ENCODE measurements around the gene PRR33.

DNA sequence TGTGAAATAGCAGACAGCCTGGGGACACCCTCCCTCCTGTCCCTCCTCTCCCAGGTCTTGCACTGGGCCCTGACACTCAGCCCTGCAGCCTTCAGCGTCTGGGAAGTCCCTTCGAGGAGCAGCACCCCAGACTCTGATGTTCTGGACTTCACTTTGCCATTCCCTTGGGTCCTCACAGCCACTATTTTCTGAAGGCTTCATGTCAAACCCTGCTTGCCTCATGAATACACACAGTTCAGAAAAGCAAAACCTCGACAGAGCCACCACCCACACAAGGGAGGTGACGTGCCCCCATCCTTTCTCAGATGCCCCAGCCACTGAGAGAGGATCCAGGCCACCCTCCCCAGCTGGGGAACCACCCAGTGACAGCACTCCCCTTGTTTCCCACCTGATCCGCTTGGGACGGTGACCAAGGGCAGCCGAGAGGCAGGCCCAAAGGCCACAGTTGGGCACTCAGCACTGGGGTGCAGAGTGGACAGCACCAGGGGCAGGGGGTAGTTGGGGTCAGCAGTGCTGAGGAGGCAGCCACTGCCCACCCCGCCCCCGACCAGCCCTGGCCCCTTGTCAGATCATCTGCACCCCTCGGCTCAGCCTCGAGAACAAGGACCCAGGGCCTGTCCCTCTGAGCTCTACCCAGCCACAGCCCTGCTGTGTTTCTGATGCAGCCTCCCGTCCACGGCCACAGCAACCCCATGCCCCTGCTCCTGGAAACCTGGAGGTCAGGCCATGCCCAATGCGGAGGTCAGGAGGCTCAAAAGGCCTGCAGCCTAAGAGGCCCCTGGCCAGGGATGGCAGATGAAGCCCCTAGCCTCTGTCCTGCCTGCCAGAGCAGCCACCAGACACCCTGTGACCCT, 24.7 kb upstream of the PRR33 start:
- TF ChIP-seq, protein P1, sequence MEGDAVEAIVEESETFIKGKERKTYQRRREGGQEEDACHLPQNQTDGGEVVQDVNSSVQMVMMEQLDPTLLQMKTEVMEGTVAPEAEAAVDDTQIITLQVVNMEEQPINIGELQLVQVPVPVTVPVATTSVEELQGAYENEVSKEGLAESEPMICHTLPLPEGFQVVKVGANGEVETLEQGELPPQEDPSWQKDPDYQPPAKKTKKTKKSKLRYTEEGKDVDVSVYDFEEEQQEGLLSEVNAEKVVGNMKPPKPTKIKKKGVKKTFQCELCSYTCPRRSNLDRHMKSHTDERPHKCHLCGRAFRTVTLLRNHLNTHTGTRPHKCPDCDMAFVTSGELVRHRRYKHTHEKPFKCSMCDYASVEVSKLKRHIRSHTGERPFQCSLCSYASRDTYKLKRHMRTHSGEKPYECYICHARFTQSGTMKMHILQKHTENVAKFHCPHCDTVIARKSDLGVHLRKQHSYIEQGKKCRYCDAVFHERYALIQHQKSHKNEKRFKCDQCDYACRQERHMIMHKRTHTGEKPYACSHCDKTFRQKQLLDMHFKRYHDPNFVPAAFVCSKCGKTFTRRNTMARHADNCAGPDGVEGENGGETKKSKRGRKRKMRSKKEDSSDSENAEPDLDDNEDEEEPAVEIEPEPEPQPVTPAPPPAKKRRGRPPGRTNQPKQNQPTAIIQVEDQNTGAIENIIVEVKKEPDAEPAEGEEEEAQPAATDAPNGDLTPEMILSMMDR (IDR thresholded peaks at IDR 0.05) = no peak
- TF ChIP-seq POLR2AphosphoS5 (IDR thresholded peaks at IDR 0.05; ENCODE audit: low read depth, low read length) = no peak
- TF ChIP-seq, protein P2, sequence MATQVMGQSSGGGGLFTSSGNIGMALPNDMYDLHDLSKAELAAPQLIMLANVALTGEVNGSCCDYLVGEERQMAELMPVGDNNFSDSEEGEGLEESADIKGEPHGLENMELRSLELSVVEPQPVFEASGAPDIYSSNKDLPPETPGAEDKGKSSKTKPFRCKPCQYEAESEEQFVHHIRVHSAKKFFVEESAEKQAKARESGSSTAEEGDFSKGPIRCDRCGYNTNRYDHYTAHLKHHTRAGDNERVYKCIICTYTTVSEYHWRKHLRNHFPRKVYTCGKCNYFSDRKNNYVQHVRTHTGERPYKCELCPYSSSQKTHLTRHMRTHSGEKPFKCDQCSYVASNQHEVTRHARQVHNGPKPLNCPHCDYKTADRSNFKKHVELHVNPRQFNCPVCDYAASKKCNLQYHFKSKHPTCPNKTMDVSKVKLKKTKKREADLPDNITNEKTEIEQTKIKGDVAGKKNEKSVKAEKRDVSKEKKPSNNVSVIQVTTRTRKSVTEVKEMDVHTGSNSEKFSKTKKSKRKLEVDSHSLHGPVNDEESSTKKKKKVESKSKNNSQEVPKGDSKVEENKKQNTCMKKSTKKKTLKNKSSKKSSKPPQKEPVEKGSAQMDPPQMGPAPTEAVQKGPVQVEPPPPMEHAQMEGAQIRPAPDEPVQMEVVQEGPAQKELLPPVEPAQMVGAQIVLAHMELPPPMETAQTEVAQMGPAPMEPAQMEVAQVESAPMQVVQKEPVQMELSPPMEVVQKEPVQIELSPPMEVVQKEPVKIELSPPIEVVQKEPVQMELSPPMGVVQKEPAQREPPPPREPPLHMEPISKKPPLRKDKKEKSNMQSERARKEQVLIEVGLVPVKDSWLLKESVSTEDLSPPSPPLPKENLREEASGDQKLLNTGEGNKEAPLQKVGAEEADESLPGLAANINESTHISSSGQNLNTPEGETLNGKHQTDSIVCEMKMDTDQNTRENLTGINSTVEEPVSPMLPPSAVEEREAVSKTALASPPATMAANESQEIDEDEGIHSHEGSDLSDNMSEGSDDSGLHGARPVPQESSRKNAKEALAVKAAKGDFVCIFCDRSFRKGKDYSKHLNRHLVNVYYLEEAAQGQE (IDR thresholded peaks at IDR 0.05; ENCODE audit: insufficient read depth in 1 of 2, low read depth in 2 of 2, low read length in 1 of 2) = no peak
- no peak for TF ChIP-seq SIN3A (IDR thresholded peaks at IDR 0.05; ENCODE audit: borderline replicate concordance, insufficient read depth, low read depth, low read length)

All from Panc1 (cell line).